Measurements from ENCODE around the gene FOXE3. TPM values are rescaled to one million over a fixed set of nuclear protein-coding genes. Genes with fewer than 3 reads are reported as not detected.

FOXE3 gene
- total and polyA plus RNA-seq, 4 donors = not detected

DNA sequence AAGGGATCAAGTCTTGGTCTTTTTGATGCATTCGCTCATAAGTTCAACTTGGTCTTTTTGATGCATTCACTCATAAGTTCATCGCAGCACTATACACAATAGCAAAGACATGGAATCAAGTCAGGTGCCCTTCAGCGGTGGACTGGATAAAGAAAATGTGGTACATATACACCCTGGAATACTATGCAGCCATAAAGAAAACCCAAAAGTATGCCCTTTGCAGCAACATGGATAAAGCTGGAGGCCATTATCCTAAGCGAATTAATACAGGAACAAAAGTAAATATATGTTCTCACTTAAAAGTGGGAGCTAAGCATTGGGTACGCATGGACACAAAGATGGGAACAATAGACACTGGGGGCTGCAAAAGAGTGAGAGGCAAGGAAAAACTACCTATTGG lies 29.8 kb upstream of the FOXE3 start:
- 98% methylated on average over 5 of the region's 5 CpGs for WGBS
- Histone ChIP-seq H3K9me3 (ENCODE audit: control insufficient read depth in 4 of 4, low read length in 3 of 4) (no peaks in the 10 kb centered on the region), H3K4me1 (ENCODE audit: control insufficient read depth in 4 of 4, insufficient read depth in 4 of 4, low read length in 3 of 4) (no peaks in the 10 kb centered on the region), H3K36me3 (ENCODE audit: control insufficient read depth in 4 of 4, insufficient read depth in 3 of 4, low read depth in 1 of 4, low read length in 3 of 4) (peaks cover 0 to 5% (median under 1%) of the 10 kb centered on the region in 4 donors), H3K9ac (ENCODE audit: low read depth in 1 of 2, low read length in 2 of 2) (no peak overlapping the region), H3K27ac (ENCODE audit: low read depth in 1 of 2, low read length in 2 of 2) (no peak overlapping the region), H3K27me3 (ENCODE audit: control insufficient read depth in 4 of 4, insufficient read depth in 4 of 4, low read length in 3 of 4) (no peaks in the 10 kb centered on the region), H3K4me3 (ENCODE audit: low read depth in 1 of 3, low read length in 3 of 3) (no peak overlapping the region)
- no peak for TF ChIP-seq HNF4A (conservative IDR thresholded peaks at IDR 0.05)
- TF ChIP-seq, protein P1, sequence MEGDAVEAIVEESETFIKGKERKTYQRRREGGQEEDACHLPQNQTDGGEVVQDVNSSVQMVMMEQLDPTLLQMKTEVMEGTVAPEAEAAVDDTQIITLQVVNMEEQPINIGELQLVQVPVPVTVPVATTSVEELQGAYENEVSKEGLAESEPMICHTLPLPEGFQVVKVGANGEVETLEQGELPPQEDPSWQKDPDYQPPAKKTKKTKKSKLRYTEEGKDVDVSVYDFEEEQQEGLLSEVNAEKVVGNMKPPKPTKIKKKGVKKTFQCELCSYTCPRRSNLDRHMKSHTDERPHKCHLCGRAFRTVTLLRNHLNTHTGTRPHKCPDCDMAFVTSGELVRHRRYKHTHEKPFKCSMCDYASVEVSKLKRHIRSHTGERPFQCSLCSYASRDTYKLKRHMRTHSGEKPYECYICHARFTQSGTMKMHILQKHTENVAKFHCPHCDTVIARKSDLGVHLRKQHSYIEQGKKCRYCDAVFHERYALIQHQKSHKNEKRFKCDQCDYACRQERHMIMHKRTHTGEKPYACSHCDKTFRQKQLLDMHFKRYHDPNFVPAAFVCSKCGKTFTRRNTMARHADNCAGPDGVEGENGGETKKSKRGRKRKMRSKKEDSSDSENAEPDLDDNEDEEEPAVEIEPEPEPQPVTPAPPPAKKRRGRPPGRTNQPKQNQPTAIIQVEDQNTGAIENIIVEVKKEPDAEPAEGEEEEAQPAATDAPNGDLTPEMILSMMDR (IDR thresholded peaks at IDR 0.05; ENCODE audit: low read depth, low read length, missing input control) = no peak
- TF ChIP-seq TAF1 (conservative IDR thresholded peaks at IDR 0.05) = no peak
- TF ChIP-seq RAD21 (IDR thresholded peaks at IDR 0.05) = no peak
- TF ChIP-seq, protein P2, sequence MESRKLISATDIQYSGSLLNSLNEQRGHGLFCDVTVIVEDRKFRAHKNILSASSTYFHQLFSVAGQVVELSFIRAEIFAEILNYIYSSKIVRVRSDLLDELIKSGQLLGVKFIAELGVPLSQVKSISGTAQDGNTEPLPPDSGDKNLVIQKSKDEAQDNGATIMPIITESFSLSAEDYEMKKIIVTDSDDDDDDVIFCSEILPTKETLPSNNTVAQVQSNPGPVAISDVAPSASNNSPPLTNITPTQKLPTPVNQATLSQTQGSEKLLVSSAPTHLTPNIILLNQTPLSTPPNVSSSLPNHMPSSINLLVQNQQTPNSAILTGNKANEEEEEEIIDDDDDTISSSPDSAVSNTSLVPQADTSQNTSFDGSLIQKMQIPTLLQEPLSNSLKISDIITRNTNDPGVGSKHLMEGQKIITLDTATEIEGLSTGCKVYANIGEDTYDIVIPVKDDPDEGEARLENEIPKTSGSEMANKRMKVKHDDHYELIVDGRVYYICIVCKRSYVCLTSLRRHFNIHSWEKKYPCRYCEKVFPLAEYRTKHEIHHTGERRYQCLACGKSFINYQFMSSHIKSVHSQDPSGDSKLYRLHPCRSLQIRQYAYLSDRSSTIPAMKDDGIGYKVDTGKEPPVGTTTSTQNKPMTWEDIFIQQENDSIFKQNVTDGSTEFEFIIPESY (IDR thresholded peaks at IDR 0.05) = no peak
- TF ChIP-seq RXRA (IDR thresholded peaks at IDR 0.05) = no peak
- TF ChIP-seq SP1 (IDR thresholded peaks at IDR 0.05) = no peak
- no peak for TF ChIP-seq HNF4G (IDR thresholded peaks at IDR 0.05)
- no peak for TF ChIP-seq FOXA2 (IDR thresholded peaks at IDR 0.05)
- no peak for TF ChIP-seq YY1 (IDR thresholded peaks at IDR 0.05)
- TF ChIP-seq, protein P3, sequence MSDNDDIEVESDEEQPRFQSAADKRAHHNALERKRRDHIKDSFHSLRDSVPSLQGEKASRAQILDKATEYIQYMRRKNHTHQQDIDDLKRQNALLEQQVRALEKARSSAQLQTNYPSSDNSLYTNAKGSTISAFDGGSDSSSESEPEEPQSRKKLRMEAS (IDR thresholded peaks at IDR 0.05) = no peak
- DNase-seq (ENCODE audit: low spot score) = no peak

DNA sequence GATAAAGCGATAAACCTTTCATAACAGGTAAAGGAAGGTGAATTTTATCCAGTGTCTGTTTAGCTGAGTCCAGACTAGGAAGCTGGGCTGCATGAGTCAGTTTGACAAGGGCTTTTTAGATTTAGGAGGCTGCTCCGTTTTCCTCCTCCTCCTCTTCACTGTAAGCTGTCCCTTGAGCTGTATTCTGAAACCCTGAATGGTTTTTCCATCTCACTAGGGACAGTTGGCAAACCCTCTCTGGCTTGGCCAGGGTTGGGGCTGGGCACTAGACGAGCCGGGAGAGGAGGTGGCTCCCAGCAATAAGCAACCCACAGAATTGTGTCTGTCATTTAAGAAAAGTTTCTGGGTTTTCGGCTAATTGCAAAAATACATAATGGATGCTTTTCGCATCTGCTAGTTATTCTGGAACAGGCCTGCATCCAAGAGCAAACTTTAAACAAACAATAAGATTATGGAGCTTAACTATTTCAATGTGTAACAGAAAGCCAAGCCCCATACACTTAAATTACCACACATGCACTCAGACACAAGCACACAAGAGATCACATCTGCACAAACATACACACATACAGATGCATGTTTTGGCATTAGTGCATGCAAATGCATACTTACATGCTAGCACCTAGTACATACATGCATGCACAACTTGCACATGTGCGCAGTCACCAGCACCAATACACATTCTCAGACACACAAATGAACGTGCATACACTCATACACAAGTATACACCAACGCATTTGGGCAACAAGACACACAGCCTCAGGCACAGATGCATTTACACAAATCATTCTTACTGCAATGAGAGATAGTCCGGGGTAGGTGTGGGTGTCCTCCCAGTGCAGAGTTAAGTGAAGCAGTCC lies 27.8 kb upstream of the FOXE3 start:
- no peak for TF ChIP-seq NR2F2 (IDR thresholded peaks at IDR 0.05)
- TF ChIP-seq GABPA (IDR thresholded peaks at IDR 0.05 in 1 of 2, conservative IDR thresholded peaks at IDR 0.05 in 1 of 2) = no peak
- H3K27ac ChIP-seq (ENCODE audit: low read depth in 1 of 2, low read length in 2 of 2) = no peak overlapping the region
- no peaks in the 10 kb centered on the region for H3K36me3 ChIP-seq (ENCODE audit: control insufficient read depth in 4 of 4, insufficient read depth in 3 of 4, low read depth in 1 of 4, low read length in 3 of 4)
- no peaks in the 10 kb centered on the region for H3K9me3 ChIP-seq (ENCODE audit: control insufficient read depth in 4 of 4, low read length in 3 of 4)
- H3K4me3 ChIP-seq (ENCODE audit: low read depth in 1 of 3, low read length in 3 of 3) = no peak overlapping the region
- no peaks in the 10 kb centered on the region for H3K27me3 ChIP-seq (ENCODE audit: control insufficient read depth in 4 of 4, insufficient read depth in 4 of 4, low read length in 3 of 4)
- H3K4me1 ChIP-seq (ENCODE audit: control insufficient read depth in 4 of 4, insufficient read depth in 4 of 4, low read length in 3 of 4) = no peaks in the 10 kb centered on the region
- no peak for DNase-seq (ENCODE audit: low spot score)
- 40% methylated on average over 10 of the region's 10 CpGs for WGBS
- no peak overlapping the region for H3K9ac ChIP-seq (ENCODE audit: low read depth in 1 of 2, low read length in 2 of 2)

DNA sequence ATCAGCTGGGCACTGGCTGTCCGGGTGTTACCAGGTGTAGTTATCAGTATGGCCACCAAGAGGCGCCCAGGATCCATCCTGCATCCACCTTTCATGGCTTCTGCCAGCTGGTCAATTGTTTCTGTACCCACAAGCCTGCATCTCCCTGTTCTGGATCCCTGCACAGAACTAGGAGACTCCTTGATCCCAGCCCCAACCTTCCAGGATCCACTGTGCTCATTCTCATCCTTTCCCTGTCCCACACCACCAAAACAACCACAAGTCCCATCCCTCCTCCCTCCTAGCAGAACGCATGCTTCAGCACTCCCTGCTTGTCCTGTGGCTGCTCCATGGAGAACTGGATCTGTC lies 27.2 kb upstream of the FOXE3 start:
- Histone ChIP-seq H3K4me1 (ENCODE audit: control insufficient read depth in 4 of 4, insufficient read depth in 4 of 4, low read length in 3 of 4) (no peaks in the 10 kb centered on the region), H3K27ac (ENCODE audit: low read depth in 1 of 2, low read length in 2 of 2) (no peak overlapping the region), H3K36me3 (ENCODE audit: control insufficient read depth in 4 of 4, insufficient read depth in 3 of 4, low read depth in 1 of 4, low read length in 3 of 4) (no peaks in the 10 kb centered on the region), H3K9ac (ENCODE audit: low read depth in 1 of 2, low read length in 2 of 2) (no peak overlapping the region), H3K27me3 (ENCODE audit: control insufficient read depth in 4 of 4, insufficient read depth in 4 of 4, low read length in 3 of 4) (no peaks in the 10 kb centered on the region), H3K9me3 (ENCODE audit: control insufficient read depth in 4 of 4, low read length in 3 of 4) (no peaks in the 10 kb centered on the region), H3K4me3 (ENCODE audit: low read depth in 1 of 3, low read length in 3 of 3) (no peak overlapping the region)
- peak; percentile 62 for DNase-seq (ENCODE audit: low spot score)
- 28% methylated on average over 3 of the region's 3 CpGs for WGBS
- TF ChIP-seq, protein P1 (IDR thresholded peaks at IDR 0.05; ENCODE audit: low read depth, low read length, missing input control) = peak; percentile 72
- TF ChIP-seq, protein P2 (IDR thresholded peaks at IDR 0.05) = no peak
- TF ChIP-seq GABPA (IDR thresholded peaks at IDR 0.05 in 1 of 2, conservative IDR thresholded peaks at IDR 0.05 in 1 of 2) (no peak), RAD21 (IDR thresholded peaks at IDR 0.05) (peak; percentile 83 to 88)
- TF ChIP-seq, protein P3 (IDR thresholded peaks at IDR 0.05) = no peak
